HL-60/S4 treated with retinoic acid at 250 ng/mL for 4 days and 3 days (cell line): Measurements from ENCODE around the gene SORD.
"Not testable (repeated sequence)": the region's sequence is repeated elsewhere in the genome, so short reads cannot be mapped to it uniquely, and the experiment has no call there.

Source experiments
- in situ Hi-C: fragments of 300-500 bp; cut with MboI; formaldehyde crosslinking; loops from 2 replicates; pipeline ENCODE4 v1.7.0; 2022; ENCODE audit warnings: low sequenced_read_pairs

Gene SORD

DNA sequence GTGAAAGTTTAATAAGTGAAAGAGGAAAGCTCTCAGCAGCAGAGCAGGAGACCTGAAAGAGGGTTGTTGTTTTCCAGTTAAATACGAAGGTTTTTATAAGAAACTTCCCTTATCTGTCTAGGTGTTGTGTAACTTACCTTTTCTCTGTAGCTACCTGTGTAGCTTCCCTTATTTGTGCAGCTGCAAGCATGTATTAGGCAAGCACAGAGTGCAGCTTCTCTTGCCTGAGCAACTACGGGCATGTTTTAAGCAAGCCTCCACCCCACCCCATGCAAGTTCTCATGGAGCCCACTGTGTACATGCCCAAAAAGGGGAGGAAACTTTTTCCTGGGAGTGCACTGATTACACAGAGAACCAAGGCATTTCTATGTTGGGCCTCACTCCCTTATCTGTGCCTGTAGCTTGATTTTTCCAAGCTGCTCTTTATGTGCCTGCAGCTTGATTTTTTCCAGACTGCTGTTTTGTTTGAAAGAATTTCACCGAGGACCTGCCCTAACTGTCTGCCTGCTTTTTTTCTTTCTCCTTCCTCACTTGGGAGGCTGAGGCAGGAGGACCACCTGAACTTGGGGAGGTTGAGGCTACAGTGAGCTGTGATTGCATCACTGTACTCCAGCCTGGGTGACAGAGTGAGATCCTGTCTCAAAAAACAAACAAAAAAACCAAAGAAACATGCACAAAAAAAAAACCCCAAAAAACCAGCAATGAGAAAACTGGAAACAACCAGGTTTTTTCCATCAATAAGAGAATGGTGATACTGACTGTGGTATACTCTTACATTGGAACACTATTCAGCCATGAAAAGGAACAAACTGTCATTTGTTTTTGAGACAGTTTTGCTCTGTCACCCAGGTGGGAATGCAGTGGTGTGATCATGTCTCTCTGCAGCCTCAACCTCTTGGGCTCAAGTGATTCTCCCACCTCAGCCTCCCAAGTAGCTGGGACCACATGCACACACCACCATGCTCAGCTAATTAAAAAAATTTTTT lies 36.0 kb downstream of the SORD start:
- in situ Hi-C loops, result not testable (repeated sequence)

- in situ Hi-C loops, result not testable (repeated sequence)
Measured at GRCh38 chr15:45062301-45062700, 39.3 kb downstream of the SORD start.

DNA sequence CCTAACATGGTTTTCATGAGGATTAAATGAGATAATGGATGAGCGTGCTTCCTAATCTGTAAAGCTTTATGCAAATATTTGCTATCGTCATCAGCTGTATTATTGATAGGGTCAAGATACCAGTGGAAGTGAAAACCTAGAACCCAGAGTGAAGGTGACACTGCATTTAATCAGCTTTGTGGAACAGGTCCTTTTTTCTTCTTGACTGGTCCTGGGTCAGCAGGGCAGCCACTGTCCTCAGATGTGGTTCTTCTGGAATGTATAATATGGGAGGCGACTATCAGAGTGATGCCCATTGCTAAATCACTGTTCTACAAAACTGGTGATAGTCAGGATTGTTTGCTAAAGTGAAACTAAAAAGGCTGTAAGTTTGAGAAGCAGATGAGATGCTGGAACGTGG lies 41.4 kb downstream of the SORD start:
- in situ Hi-C loops, result no loop called here

GRCh38 chr15:45069942-45070360 lies 47.0 kb downstream of the SORD start:
- in situ Hi-C loops, result not testable (repeated sequence)

GRCh38 chr15:45073602-45074001 lies 50.6 kb downstream of the SORD start:
- in situ Hi-C loops, result not testable (repeated sequence)

DNA sequence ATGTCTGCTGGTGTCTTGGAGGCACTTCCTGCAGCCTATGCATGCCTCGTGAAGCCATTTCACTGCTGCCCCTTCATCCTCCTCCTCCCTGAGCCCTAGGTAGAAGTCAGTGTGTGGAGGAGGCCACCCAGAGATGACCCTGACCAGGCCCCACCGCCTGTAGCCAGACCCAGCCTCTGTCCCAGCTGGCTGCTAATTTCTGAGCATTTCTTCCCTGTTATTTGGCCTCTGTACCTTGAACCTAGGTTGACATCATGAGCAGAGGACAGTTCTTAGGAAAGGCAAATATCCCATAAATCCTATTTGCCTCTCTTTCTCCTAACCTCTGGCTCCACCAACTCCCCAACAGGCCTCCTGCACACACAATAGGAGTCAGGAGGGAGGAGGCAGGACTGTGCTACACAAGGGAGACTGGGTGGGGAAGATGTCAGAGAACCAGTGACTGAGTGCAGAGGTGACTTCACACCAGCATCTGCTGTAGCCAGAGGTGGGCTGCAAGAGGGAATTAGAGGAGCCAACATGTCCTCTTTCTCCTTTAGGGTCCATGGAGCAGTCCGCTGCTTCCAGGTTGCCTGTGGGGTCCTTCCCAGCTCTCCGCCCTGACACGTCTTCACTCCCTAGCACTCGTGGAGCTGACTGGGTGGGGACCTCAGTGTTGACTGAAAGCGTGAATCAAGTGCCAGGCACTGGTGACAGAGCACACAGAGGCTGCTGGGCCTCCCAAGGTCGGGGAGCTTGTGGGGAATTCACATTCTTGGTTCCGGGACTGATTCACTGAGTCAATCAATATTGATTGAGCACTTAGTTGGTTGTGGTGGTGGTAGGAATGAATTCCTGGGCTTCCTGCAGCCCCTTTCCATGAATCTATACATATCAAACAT lies 52.7 kb downstream of the SORD start:
- in situ Hi-C loops, result not testable (repeated sequence)

- in situ Hi-C loops, result not testable (repeated sequence)
Measured at GRCh38 chr15:45077391-45077790, 54.4 kb downstream of the SORD start.

DNA sequence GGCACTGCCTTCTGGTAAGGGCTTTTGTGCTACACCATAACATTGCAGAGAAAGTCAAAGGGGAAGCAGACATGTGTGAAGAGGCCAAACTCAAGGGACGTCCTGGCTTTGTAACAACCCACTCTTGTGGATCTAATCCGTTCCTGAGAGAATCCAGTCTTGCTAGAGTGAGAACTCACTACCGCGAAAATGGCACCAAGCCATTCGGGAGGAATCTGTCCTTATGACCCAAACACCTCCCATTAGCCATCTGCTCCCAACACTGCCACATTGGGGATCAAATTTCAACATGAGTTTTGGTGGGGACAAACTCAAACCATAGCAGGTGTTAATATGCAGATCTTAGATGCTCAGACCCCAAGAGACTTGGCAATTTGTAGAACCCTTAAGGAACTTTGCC lies 56.2 kb downstream of the SORD start:
- in situ Hi-C loops, result not testable (repeated sequence)

DNA sequence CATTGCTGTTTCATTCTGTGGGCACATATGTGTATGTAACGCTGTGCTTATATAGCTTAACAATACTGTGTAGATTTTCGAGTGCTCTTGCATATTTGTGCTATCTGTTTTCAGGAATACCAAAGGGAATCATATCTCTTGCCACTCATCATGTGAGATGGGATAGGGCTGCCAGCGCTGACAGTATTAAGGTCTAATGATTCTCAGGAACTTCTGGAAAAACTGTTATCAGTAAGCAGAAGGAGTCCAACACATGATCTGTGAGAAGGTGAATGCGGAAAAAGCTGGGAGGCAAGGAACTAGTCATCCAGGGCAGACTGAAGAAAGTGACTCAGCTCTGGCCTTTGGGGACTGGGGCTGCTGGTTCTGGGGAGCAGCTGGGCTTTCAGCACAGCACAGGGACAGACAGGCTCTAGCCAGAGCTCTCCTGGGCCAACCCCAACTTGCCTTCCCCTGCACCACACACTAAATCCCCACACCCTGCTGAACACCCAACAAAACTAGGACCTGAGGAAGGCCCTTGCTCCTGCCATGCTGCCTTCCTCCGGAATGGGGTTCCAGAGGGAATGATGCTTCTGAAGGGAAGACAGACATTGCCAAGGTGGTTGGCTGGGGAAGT lies 56.7 kb downstream of the SORD start:
- in situ Hi-C loops, result not testable (repeated sequence)

DNA sequence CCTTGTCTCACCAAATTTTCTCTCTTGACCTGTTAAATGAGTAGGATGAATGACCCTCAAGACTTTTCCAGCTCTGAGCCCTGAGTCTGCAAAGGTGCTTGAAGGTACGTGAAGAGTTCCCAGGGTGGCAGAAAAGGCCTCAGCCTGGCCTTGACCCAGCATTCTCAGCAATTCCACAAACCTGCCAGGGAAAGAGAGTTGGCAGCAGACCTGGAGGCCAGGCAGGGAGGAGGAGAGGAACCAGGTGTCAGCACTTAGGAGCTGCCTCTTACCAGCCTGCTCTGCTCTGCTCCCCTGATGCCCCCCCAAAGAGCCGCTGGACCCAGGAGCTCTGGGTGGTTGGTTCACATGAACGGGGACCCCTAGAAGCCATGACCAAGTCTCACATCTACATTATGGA lies 57.6 kb downstream of the SORD start:
- in situ Hi-C loops, result not testable (repeated sequence)

- in situ Hi-C loops, result not testable (repeated sequence)
Measured at GRCh38 chr15:45082412-45082811, 59.4 kb downstream of the SORD start.

DNA sequence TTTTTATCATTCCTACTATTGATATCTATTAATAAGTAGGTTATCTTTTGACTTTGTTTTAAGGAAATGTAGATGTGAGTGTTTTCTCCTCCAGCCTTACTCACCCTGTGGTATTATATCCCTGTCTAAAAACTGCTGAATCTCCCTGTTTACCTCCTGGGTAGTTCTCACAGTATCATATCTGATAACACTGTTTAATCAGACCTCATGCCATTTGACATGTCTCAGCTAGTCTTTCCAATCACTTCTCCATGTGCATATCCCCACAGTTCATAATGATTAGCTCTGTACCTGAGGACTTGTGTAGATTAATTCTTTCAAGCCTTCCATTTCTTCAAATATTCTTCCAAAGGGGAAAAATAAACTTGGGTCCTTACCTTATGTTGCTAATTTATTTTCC lies 60.2 kb downstream of the SORD start:
- in situ Hi-C loops, result no loop called here

DNA sequence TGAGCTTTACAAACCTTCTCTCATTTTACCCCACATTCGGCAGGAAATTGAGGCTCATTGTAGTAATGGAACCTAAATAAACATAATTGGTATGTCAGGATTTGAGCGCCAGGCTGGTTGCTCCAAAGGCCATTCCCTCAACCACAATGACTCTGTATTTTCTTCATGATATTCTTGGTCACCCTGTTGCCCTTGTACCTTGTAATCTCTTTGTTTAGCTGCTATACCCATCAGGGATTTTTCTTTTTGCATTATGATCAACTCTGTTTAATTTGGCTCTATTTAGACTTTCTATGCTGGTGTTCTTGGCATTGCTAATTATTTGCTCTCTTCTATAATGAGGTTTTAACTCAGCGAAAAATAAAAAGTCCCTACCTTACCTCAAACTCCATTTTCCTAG lies 61.2 kb downstream of the SORD start:
- in situ Hi-C loops, result no loop called here

- in situ Hi-C loops, result no loop called here
Measured at GRCh38 chr15:45087513-45087912, 64.5 kb downstream of the SORD start.

- in situ Hi-C loops, result no loop called here
Measured at GRCh38 chr15:45088801-45089711, 66.1 kb downstream of the SORD start.

- in situ Hi-C loops, result no loop called here
Measured at GRCh38 chr15:45089712-45090373, 66.8 kb downstream of the SORD start.

GRCh38 chr15:45091161-45091560 lies 68.2 kb downstream of the SORD start:
- in situ Hi-C loops, result no loop called here

- in situ Hi-C loops, result no loop called here
Measured at GRCh38 chr15:45091576-45091975, 68.6 kb downstream of the SORD start.

DNA sequence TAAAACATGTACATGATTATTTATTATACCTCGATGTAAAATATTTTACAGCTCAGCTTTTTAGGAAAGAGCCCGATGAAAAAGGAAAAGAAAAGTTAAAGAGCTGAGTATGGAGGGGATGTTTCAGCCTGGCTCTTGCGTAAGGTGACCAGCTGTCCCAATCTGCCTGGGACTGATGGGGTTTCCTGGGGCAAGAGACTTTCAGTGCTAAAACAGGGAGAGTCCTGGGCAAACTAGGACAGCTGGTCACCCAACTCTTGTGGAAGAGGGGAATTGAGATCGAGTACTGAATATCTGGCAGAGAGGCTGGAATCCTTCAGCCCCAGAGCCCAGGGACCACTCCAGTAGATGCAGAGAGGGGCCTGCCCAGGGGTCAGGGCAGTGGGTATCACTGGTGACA lies 70.0 kb downstream of the SORD start:
- in situ Hi-C loops, result no loop called here
